KBM-7 (cell line): Measurements from ENCODE around the gene ZNF524.
"Not testable (repeated sequence)": the region's sequence is repeated elsewhere in the genome, so short reads cannot be mapped to it uniquely, and the experiment has no call there.

Experiments used
- DNase-seq: peaks from one replicate; pipeline ENCODE4 v3.0.0-alpha.2; 2015
- in situ Hi-C: fragments of 300-500 bp; cut with MboI; formaldehyde crosslinking; loops from 2 replicates; pipeline ENCODE4 v1.14.3; 2020; ENCODE audit warnings: low sequenced_read_pairs, low pct_unique_long_range_greater_than_20kb, mixed read lengths

ZNF524 gene

GRCh38 chr19:55580628-55581144 is 19.4 kb upstream of the ZNF524 start, which contains the start of gene ZNF579:
ZNF579 (minus strand) TSS chr19:55580848; CDS start chr19:55579639, 1,209 bp downstream.
- peak; percentile 91 for DNase-seq
- in situ Hi-C loops = no loop called here

GRCh38 chr19:55581145-55581822 is 18.8 kb upstream of the ZNF524 start:
- DNase-seq = peak; percentile 25
- in situ Hi-C loops = no loop called here

GRCh38 chr19:55581823-55582223 is 18.3 kb upstream of the ZNF524 start:
- in situ Hi-C loops = no loop called here
- no peak for DNase-seq

- in situ Hi-C loops, DNase-seq: not testable (repeated sequence)
Observed at GRCh38 chr19:55582284-55582683, 17.8 kb upstream of the ZNF524 start.

- in situ Hi-C loops, DNase-seq: not testable (repeated sequence)
Observed at GRCh38 chr19:55583897-55584296, 16.2 kb upstream of the ZNF524 start.

- in situ Hi-C loops = no loop called here
- DNase-seq = no peak
Observed at GRCh38 chr19:55584871-55585270, 15.2 kb upstream of the ZNF524 start.

GRCh38 chr19:55585658-55586339 is 14.3 kb upstream of the ZNF524 start:
- in situ Hi-C loops = no loop called here
- no peak for DNase-seq

GRCh38 chr19:55586976-55587668 is 13.0 kb upstream of the ZNF524 start:
- in situ Hi-C loops = no loop called here

GRCh38 chr19:55588738-55589137 is 11.3 kb upstream of the ZNF524 start:
- DNase-seq = no peak

More at GRCh38 chr19:55586976-55587668, 13.0 kb upstream of the ZNF524 start:
- DNase-seq = peak; percentile 93

GRCh38 chr19:55590109-55590508 is 10.0 kb upstream of the ZNF524 start:
- DNase-seq = no peak
- in situ Hi-C loops = no loop called here

More at GRCh38 chr19:55588738-55589137, 11.3 kb upstream of the ZNF524 start:
- in situ Hi-C loops = no loop called here

- in situ Hi-C loops = no loop called here
Observed at GRCh38 chr19:55590617-55591016, 9.5 kb upstream of the ZNF524 start.

GRCh38 chr19:55591555-55591954 is 8.5 kb upstream of the ZNF524 start:
- in situ Hi-C loops = no loop called here
- no peak for DNase-seq

More at GRCh38 chr19:55590617-55591016, 9.5 kb upstream of the ZNF524 start:
- no peak for DNase-seq

GRCh38 chr19:55592391-55593090 is 7.5 kb upstream of the ZNF524 start:
- no peak for DNase-seq
- in situ Hi-C loops = no loop called here

GRCh38 chr19:55593096-55593772 is 6.9 kb upstream of the ZNF524 start:
- in situ Hi-C loops = no loop called here
- no peak for DNase-seq

- in situ Hi-C loops = no loop called here
- no peak for DNase-seq
Observed at GRCh38 chr19:55594996-55595545, 5.0 kb upstream of the ZNF524 start.

- DNase-seq = no peak
- in situ Hi-C loops = no loop called here
Observed at GRCh38 chr19:55596304-55596703, 3.8 kb upstream of the ZNF524 start.

GRCh38 chr19:55597501-55597921 is 2.6 kb upstream of the ZNF524 start:
- no peak for DNase-seq
- in situ Hi-C loops = no loop called here

GRCh38 chr19:55598034-55598433 is 2.1 kb upstream of the ZNF524 start:
- in situ Hi-C loops = no loop called here
- DNase-seq = no peak
